ENCODE results near the gene ASMT.
"Not testable (repeated sequence)": the region's sequence is repeated elsewhere in the genome, so short reads cannot be mapped to it uniquely, and the experiment has no call there.

The ASMT gene

DNA sequence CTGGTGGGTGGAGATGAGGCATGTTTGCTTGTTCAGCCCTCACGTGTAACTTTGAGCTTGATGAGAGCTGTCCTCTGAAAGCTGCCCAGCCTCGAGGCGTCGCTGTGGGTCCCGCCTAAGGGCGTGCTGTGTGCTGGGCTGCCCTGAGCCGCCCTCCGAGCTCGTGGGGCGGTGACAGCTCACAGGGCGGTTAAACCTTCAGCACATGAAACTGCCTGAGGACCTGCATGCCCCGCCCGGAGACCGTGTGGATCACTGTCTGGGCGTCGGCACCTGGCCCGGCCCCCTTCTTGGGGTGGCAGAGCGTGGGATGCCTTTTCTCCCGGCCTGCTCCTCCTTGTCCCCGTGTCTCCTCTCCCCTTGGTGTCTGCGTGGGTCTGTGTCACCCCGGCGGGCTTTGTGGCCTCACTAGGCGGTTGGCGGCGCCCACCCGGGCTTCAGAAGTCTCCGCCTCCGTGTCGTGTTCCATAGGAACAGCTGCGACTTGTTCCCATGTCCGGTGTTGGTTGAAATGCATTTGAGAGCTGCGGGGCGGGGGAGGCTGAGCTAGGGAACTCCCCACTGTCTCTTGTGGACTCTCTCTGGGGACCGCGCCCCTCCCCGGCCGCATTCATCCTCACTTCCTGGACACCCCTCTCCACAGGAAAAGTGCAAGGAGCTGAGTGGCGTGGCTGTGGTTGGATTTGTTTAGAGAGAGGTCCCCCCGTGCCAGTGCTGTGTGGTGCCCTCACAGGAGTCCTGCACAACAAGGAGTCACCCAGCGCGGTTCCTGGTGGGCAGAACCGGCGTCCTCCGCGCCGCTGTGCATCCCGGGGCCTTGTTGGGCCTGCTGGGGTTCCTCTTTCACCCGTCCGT, 16.6 kb upstream of the ASMT start:
- DNase-seq, result no peak

- no peak for DNase-seq
Observed at GRCh38 chrX:1598876-1599790, 15.7 kb upstream of the ASMT start.

DNA sequence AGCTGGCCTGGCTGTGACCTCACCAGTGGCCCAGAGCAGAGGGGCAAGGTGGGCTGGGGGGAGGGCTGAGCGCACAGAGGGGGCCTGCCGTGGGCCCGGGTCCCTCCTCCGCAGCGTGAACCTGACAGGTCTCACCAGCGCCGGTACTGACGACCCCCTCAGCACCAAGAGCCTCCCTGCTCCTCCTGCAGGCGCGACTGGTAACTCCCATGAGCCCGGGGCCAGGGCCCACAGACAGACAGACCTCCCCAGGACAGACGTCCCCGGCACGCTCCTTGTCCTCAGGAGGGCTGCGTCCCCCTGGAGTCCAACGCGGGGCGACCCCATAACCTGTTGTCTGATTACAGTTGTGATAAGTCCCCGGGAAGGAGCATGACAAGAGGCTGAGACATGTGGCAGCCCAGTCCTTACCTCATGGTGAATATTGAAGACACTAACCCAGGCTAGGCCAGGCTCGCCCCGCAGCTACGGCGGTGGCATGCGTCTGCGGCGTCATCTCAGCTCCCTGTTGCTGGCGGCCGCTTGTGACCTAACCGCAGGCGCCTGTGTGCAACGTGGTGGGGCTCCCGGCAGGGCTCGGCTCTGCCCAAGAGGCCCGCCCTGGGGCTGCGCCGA, 15.0 kb upstream of the ASMT start:
- DNase-seq, result no peak

GRCh38 chrX:1600406-1601050, 14.3 kb upstream of the ASMT start:
- no peak for DNase-seq

GRCh38 chrX:1601051-1601767, 13.7 kb upstream of the ASMT start:
- DNase-seq, result no peak

- DNase-seq, result no peak
Observed at GRCh38 chrX:1601768-1602085, 13.1 kb upstream of the ASMT start.

GRCh38 chrX:1602299-1602698, 12.6 kb upstream of the ASMT start:
- no peak for DNase-seq

- no peak for DNase-seq
Observed at GRCh38 chrX:1606496-1606895, 8.4 kb upstream of the ASMT start.

GRCh38 chrX:1609311-1609710, 5.5 kb upstream of the ASMT start:
- DNase-seq, result no peak

- no peak for DNase-seq
Observed at GRCh38 chrX:1609762-1610161, 5.1 kb upstream of the ASMT start.

- DNase-seq, result no peak
Observed at GRCh38 chrX:1610166-1610565, 4.7 kb upstream of the ASMT start.

DNA sequence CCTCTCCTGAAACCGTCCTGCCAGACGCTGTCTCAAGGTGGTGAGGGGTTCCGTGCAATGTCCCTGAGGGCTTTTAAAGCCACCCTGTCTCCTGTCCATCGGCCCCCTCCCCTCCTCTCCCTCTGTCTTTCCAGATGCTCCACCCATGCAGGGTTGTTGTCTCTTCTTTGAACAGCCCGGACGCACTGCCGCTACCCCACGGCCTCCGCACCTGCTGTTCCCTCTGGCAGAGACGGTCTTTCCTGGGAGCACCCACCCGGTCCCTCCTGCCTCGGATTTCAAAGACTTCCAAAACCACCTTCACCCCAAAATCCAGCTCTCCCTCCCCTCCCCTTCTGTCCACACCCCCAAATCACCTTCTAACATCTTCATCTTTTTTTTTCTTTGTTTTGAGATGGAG, 4.1 kb upstream of the ASMT start:
- DNase-seq, result no peak

DNA sequence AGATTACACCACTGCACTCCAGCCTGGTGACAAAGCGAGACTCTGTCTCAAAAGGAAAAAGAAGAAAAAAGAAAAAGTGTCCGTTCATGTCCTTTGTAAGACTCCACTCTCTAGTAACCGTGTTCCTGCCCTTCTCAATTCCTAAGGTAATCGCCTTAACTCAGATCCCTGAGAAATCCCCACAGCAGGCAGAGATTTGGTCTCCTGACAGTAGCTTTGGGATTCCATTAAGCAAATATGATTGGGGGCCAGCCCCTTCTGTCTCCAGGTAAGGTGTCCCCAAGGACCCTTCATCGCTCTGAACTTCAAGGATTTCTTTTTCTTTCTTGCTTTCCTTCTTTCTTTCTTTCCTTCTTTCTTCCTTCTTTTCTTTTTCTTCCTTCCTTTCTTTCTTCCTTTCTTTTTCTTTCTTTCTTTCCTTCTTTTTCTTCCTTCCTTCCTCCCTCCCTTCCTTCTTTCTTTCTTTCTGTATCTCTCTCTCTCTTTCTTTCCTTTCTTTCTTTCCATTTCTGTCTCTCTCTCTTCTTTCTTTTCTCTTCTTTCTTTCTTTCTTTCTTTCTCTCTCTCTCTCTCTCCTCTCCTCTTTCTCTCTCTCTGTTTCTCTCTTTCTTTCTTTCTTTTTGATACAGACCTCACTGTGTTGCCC, 2.1 kb upstream of the ASMT start:
- no peak for DNase-seq

DNA sequence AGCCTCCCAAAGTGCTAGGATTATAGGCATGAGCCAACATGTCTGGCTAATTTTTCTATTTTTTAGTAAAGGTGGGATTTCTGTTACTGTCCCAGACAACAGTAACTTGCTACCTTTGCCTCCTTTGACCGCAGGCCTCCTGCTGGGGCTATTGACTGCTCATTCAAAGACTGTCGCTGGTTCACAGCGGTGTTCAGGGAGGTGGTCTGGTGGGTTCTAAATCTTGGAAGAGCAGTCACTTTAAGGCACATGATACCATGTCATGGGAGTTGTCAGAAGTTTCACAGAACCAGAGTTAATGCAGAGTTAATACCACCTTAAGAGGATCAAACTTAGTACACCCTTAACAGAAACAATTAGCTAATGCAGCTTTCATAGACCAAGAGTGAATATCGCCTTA, 3.8 kb downstream of the ASMT start:
- DNase-seq, result no peak

- no peak for DNase-seq
Observed at GRCh38 chrX:1623691-1624090, 8.8 kb downstream of the ASMT start.

GRCh38 chrX:1624158-1624860, 9.4 kb downstream of the ASMT start:
- DNase-seq, result not testable (repeated sequence)

DNA sequence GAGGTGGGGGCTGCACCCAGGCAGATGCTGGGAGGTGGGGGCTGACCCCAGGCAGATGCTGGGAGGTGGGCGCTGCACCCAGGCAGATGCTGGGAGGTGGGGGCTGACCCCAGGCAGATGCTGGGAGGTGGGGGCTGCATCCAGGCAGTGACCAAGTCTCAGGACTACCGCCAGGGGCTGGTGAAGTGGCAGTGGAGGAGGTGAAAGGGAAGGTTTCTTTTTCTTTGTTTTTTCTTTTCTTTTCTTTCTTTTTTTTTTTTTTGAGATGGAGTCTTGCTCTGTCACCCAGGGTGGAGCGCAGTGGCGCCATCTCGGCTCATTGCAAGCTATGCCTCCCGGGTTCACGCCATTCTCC, 10.0 kb downstream of the ASMT start:
- DNase-seq, result not testable (repeated sequence)

- no peak for DNase-seq
Observed at GRCh38 chrX:1629244-1629643, 14.4 kb downstream of the ASMT start.

DNA sequence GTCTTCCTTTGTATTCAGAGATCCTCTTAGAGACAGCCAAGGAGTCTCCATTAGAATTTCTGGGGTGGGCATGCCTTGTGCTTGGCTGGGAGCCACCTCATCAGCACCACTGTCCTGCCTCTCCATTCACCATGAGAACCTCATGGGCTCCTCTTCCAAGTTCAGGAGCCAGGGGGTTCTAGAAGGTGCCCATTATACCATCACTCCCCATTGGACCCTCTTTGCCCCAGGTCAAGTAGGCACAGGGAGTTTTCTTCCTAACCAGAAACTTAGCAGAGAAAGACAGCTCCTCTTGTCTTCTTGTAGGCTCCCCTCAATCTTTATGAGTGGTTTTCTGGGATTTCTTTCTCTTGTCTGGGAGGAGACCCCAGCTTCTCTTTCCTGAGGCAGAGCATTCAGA, 31.1 kb downstream of the ASMT start:
- DNase-seq, result no peak

DNA sequence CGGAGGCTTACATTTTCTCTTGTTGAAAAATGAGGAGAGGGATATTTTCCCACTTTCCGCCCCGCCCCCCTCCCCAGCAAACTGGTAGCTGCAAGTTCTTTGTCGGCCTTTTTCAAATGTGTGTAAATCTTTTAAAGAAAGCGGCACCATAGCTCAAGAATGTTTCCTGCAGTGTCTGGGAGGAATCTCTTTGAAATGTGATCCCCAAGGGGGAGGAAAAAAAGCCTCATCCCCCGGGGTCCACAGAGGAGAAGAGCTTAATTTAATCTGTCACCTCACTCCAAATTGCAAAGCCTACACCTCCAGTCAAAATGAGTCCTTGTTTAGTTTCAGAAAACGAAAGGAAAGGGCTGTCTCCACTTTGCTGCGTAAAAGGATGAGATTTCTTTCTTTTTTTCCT, 34.8 kb downstream of the ASMT start:
- DNase-seq, result no peak

All from GOT3 (cell line).